OCI-LY7 (cell line): Measurements from ENCODE around the gene VEZF1. TPM values are rescaled to one million over a fixed set of nuclear protein-coding genes. Genes with fewer than 3 reads are reported as not detected.

Experiments used
- BruUV-seq: library from RNA; stranded (reverse); fragments of 400-500 nt; replicated peaks from 2 replicates; lab custom pipeline; 2021; lab: Mats Ljungman, UMichigan
- CTCF ChIA-PET: fragments of 300-600 bp; sonication (Branson Sonifier 250); formaldehyde crosslinking; loops from one replicate; lab custom pipeline; 2022; ENCODE audit warnings: antibody characterized with exemption; ENCODE audit not compliant: unreplicated experiment; lab: Charles Lee
- POLR2A ChIA-PET: fragments of 300-600 bp; sonication (Branson Sonifier 250); formaldehyde crosslinking; loops from one replicate; lab custom pipeline; 2022; ENCODE audit warnings: antibody characterized with exemption; lab: Charles Lee
- DNase-seq: peaks from one replicate; pipeline ENCODE4 v3.0.0-alpha.2; 2015; ENCODE audit warnings: low spot score
- H2AFZ ChIP-seq: fragments of 200-600 bp; sonication (generic), shearing (Covaris generic); 2 replicates; pipeline ENCODE4 v1.6.1; 2014; ENCODE audit warnings: mild to moderate bottlenecking, antibody characterized with exemption, low read length, moderate library complexity
- H3K27ac ChIP-seq: fragments of 200-600 bp; sonication (generic); 2 replicates; pipeline ENCODE4 v1.5.1; 2014; ENCODE audit warnings: mixed run types, low read depth, mild to moderate bottlenecking, moderate library complexity, low read length, inconsistent platforms; ENCODE audit not compliant: poor library complexity, severe bottlenecking
- H3K36me3 ChIP-seq: fragments of 200-600 bp; sonication (generic); 2 replicates; pipeline ENCODE4 v1.6.1; 2014; ENCODE audit warnings: mild to moderate bottlenecking, antibody characterized with exemption, low read length, moderate library complexity, mixed read lengths; ENCODE audit not compliant: insufficient read depth
- H3K4me1 ChIP-seq: fragments of 200-600 bp; sonication (generic); 2 replicates; pipeline ENCODE4 v1.5.1; 2014; ENCODE audit warnings: mild to moderate bottlenecking, low read length; ENCODE audit not compliant: insufficient read depth, poor library complexity, severe bottlenecking
- H3K4me2 ChIP-seq: fragments of 200-600 bp; sonication (generic); 2 replicates; pipeline ENCODE4 v1.6.1; 2014; ENCODE audit warnings: mild to moderate bottlenecking, low read length
- H3K4me3 ChIP-seq: fragments of 200-600 bp; sonication (generic); 2 replicates; pipeline ENCODE4 v1.5.1; 2014; ENCODE audit warnings: mild to moderate bottlenecking, low read depth, low read length; ENCODE audit not compliant: poor library complexity, severe bottlenecking
- H3K79me2 ChIP-seq: fragments of 200-600 bp; sonication (generic); 2 replicates; pipeline ENCODE4 v1.6.1; 2016; ENCODE audit warnings: low read depth, mild to moderate bottlenecking, low read length, moderate library complexity, mixed read lengths; ENCODE audit not compliant: insufficient read depth
- H3K9me2 ChIP-seq: fragments of 200-600 bp; sonication (generic); 2 replicates; pipeline ENCODE4 v1.6.1; 2016; ENCODE audit warnings: mild to moderate bottlenecking, low read length, mixed read lengths; ENCODE audit not compliant: insufficient read depth
- H3K9me3 ChIP-seq: fragments of 200-600 bp; sonication (generic); 2 replicates; pipeline ENCODE4 v1.6.1; 2014; ENCODE audit warnings: mild to moderate bottlenecking, mixed run types, low read length, mixed read lengths
- H4K20me1 ChIP-seq: fragments of 200-600 bp; sonication (generic); 2 replicates; pipeline ENCODE4 v1.6.1; 2014; ENCODE audit warnings: mild to moderate bottlenecking, antibody characterized with exemption, low read length, moderate library complexity, mixed read lengths; ENCODE audit not compliant: insufficient read depth
- CTCF ChIP-seq: fragments of 200-600 bp; sonication (generic); conservative IDR thresholded peaks from 2 replicates; pipeline ENCODE4 v1.5.1; 2014; ENCODE audit warnings: mild to moderate bottlenecking, antibody characterized with exemption, low read length, moderate library complexity, mixed read lengths
- EZH2phosphoT487 ChIP-seq: fragments of 200-600 bp; sonication (generic); IDR thresholded peaks from 2 replicates; pipeline ENCODE4 v1.6.1; 2018; ENCODE audit warnings: low read depth, borderline replicate concordance, mild to moderate bottlenecking, mixed run types, antibody characterized with exemption, low read length, moderate library complexity, mixed read lengths
- intact Hi-C: fragments of 100-400 bp; cut with micrococcal nuclease; formaldehyde crosslinking; loops from one replicate; pipeline ENCODE4 v1.10.0; 2022; ENCODE audit not compliant: unreplicated experiment
- total RNA-seq, 2 experiments: library from RNA; depleted of rRNA in 1 of 2; stranded (reverse); fragments of >200 nt in 1 of 2; shearing (Covaris generic) in 1 of 2; gene quantifications; 2 replicates each; pipeline ENCODE4 v1.2.3, GENCODE V29; 2014 to 2022

The VEZF1 gene
- total RNA-seq, 2 experiments from 2014 or later = 22.6 to 35.4 TPM

GRCh38 chr17:58006560-58006923 is 18.5 kb upstream of the VEZF1 start:
- BruUV-seq = no TSS peak
- CTCF ChIA-PET = no interaction called here

GRCh38 chr17:58005728-58006559 is 17.9 kb upstream of the VEZF1 start:
- H3K27ac ChIP-seq = peak overlapping the region; percentile 89
- no peaks in the 10 kb centered on the region for H3K9me3 ChIP-seq
- peak overlapping the region; percentile 96 for H3K4me3 ChIP-seq
- DNase-seq = no peak
- H3K4me1 ChIP-seq = peaks cover 56% of the 10 kb centered on the region
- H2AFZ ChIP-seq = no peak overlapping the region
- POLR2A ChIA-PET = interaction anchor here (0.6 to 2.4 kb wide), 10 partner anchors 10 to 466 kb away, joined by 3 to 16 read pairs (median 4); partner anchors contain the start of gene DYNLL2
- intact Hi-C loops = loop anchor here (10.0 kb wide), 1 partner anchor 451 kb away; no protein-coding TSS in a partner anchor
- no TSS peak for BruUV-seq
- H4K20me1 ChIP-seq = peaks cover 51% of the 10 kb centered on the region
- peak overlapping the region; percentile 83 for H3K4me2 ChIP-seq
- H3K9me2 ChIP-seq = no peaks in the 10 kb centered on the region
- H3K36me3 ChIP-seq = peaks cover 60% of the 10 kb centered on the region
- H3K79me2 ChIP-seq = peaks cover 73% of the 10 kb centered on the region
- CTCF ChIA-PET = no interaction called here
- TF ChIP-seq EZH2phosphoT487 (no peak), CTCF (no peak)

More at GRCh38 chr17:58006560-58006923, 18.5 kb upstream of the VEZF1 start:
- H3K9me3 ChIP-seq = no peaks in the 10 kb centered on the region
- H3K4me1 ChIP-seq = peaks cover 51% of the 10 kb centered on the region
- peaks cover 67% of the 10 kb centered on the region for H3K79me2 ChIP-seq
- peak overlapping the region; percentile 83 for H3K4me2 ChIP-seq
- H3K9me2 ChIP-seq = no peaks in the 10 kb centered on the region
- POLR2A ChIA-PET = interaction anchor here (0.7 to 2.4 kb wide), 11 partner anchors 10 to 465 kb away, joined by 3 to 16 read pairs (median 4); partner anchors contain the start of gene DYNLL2
- H3K4me3 ChIP-seq = peak overlapping the region; percentile 96
- H2AFZ ChIP-seq = no peak overlapping the region; the same call in 1 of the 2 replicates
- no peak for TF ChIP-seq CTCF
- TF ChIP-seq EZH2phosphoT487 = no peak
- peaks cover 55% of the 10 kb centered on the region for H3K36me3 ChIP-seq
- H3K27ac ChIP-seq = peak overlapping the region; percentile 89
- H4K20me1 ChIP-seq = peaks cover 47% of the 10 kb centered on the region
- peak; percentile 73 for DNase-seq
- intact Hi-C loops = loop anchor here (10.0 kb wide), 1 partner anchor 452 kb away; no protein-coding TSS in a partner anchor
